Measurements from ENCODE around the gene VMP1. TPM values are rescaled to one million over a fixed set of nuclear protein-coding genes. Genes with fewer than 3 reads are reported as not detected.

Gene VMP1
- total RNA-seq (2022), result 277 and 297 TPM in 2 replicates
- Bru-seq, nascent RNA, result percentile 97 among the genes with signal in this experiment
- BruChase-seq, experiment 1, labeled RNA remaining after a 2-hour chase, result percentile 82 among the genes with signal in this experiment
- percentile 88 among the genes with signal in this experiment for BruChase-seq, experiment 2, labeled RNA remaining after a 6-hour chase
- long read RNA-seq, full-length matches to known transcripts, result 356 of 402 reads
- long read RNA-seq, partial matches to known transcripts, result 5 of 402 reads
- long read RNA-seq, other reads (novel, unspliced or antisense), result 41 of 402 reads

DNA sequence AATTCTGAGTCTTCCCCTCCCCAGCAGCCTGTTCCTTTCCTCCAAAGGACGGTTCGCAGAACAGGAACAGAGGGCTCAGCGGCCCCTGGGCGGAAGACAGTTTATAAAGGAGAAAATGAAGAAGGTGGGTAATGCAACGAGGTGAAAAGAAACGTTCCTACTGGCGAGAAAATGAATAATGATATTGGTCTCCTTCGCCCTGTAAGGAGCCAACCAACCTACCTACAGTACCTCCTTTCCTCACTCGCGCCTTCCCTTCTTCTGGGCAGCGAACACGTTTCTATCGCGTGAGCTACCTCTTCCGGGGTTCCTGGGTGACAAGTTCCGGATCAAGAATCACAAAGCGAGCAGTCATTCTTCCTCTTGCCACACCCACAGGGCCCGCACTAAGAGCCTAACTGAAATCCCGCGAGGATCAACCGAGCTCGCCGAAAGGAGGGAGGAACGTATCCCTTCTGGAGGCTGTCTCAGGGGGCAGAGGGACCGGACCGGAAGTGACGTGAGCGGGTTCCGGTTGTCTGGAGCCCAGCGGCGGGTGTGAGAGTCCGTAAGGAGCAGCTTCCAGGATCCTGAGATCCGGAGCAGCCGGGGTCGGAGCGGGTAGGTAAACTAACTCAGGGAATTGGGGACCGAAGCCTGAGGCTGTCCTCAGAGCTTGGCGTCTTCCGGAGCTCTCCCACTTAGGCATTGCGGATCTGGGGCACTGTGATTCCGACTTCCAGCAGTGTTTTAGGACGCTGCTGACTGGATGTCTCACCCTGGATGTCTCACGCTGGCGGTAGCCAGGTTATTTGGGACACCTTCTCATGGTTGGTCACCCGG is at the start of gene VMP1, which contains the start of gene PTRH2:
Gene VMP1, plus strand, starts transcription at position 506 of the 822 bp plus-strand sequence. CDS start 23,793 bp downstream, outside the sequence.
Gene PTRH2, minus strand, starts transcription at position 282 of the 822 bp plus-strand sequence. CDS start 9,452 bp downstream, outside the sequence.
- TF ChIP-seq, protein P1, sequence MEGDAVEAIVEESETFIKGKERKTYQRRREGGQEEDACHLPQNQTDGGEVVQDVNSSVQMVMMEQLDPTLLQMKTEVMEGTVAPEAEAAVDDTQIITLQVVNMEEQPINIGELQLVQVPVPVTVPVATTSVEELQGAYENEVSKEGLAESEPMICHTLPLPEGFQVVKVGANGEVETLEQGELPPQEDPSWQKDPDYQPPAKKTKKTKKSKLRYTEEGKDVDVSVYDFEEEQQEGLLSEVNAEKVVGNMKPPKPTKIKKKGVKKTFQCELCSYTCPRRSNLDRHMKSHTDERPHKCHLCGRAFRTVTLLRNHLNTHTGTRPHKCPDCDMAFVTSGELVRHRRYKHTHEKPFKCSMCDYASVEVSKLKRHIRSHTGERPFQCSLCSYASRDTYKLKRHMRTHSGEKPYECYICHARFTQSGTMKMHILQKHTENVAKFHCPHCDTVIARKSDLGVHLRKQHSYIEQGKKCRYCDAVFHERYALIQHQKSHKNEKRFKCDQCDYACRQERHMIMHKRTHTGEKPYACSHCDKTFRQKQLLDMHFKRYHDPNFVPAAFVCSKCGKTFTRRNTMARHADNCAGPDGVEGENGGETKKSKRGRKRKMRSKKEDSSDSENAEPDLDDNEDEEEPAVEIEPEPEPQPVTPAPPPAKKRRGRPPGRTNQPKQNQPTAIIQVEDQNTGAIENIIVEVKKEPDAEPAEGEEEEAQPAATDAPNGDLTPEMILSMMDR (IDR thresholded peaks at IDR 0.05; ENCODE audit: insufficient read depth in 1 of 2, low read depth in 1 of 2, low read length in 1 of 2, severe bottlenecking in 1 of 2, unreplicated experiment in 1 of 2), result no peak
- intact Hi-C loops (cut with micrococcal nuclease; ENCODE audit: unreplicated experiment), result loop anchor here (2.0 to 10.0 kb wide), 3 partner anchors 89 to 183 kb away; partner anchors contain the start of gene CLTC
- ChIA-PET CTCF (interaction anchor here (1.0 to 1.1 kb wide), 3 partner anchors 146 to 330 kb away, joined by 3 to 5 read pairs (median 4); no protein-coding TSS in a partner anchor), POLR2A (interaction anchor here (0.7 to 3.0 kb wide), 15 partner anchors 12 to 552 kb away, joined by 3 to 27 read pairs (median 5); partner anchors contain the start of genes CLTC, PRR11, RNFT1 and RPS6KB1)
- DNase-seq, result peak; percentile 99 to 100
- Histone ChIP-seq H3K4me3 (ENCODE audit: low read depth, low read length) (peak within 1 kb of the TSS; percentile 90), H3K27me3 (replicated peaks; ENCODE audit: control insufficient read depth, insufficient read depth, low read length) (no peaks in the 10 kb centered on the region), H3K36me3 (ENCODE audit: control insufficient read depth, insufficient read depth, low read length) (no peaks in the 10 kb centered on the region), H3K9me3 (no peaks in the 10 kb centered on the region), H3K4me1 (peaks cover 11% of the 10 kb centered on the region)
- Mint-ChIP-seq H3K4me1 (ENCODE audit: low read depth, unreplicated experiment) (peaks cover 10% of the 10 kb centered on the region), H3K36me3 (ENCODE audit: insufficient read depth, unreplicated experiment) (peaks cover 42% of the 10 kb centered on the region), H3K27me3 (ENCODE audit: insufficient read depth, unreplicated experiment) (no peaks in the 10 kb centered on the region), H3K4me3 (ENCODE audit: unreplicated experiment) (peak within 1 kb of the TSS; percentile 97), H3K9me3 (ENCODE audit: unreplicated experiment) (no peaks in the 10 kb centered on the region), H3K27ac (ENCODE audit: unreplicated experiment) (peak within 1 kb of the TSS; percentile 98)
- no TSS peak for BruUV-seq (replicated peaks)

DNA sequence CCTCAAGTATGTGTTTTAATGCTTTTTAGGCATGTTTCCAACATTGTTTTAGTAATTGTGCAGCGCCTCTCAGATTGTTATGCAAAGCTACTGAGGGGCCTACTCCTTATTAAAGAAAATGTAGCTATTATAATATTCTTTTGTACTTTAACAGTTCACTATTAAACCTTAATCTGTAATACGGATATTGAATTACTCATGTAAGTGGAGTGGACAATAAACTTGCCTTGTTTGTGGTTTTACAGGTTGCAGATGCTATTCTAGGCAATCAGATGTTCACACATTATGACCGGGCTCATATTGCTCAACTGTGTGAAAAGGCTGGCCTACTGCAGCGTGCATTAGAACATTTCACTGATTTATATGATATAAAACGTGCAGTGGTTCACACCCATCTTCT is 41.2 kb upstream of the VMP1 start:
- no TSS peak for BruUV-seq (replicated peaks)

More for the DNA sequence above, 41.2 kb upstream of the VMP1 start:
- DNase-seq, result no peak
- H3K36me3 Mint-ChIP-seq (ENCODE audit: insufficient read depth, unreplicated experiment), result peaks cover 77% of the 10 kb centered on the region
- H3K4me3 ChIP-seq (ENCODE audit: low read depth, low read length), result no peak overlapping the region
- ChIA-PET CTCF (no interaction called here), POLR2A (no interaction called here)
- intact Hi-C loops (cut with micrococcal nuclease; ENCODE audit: unreplicated experiment), result no loop called here
- H3K4me1 Mint-ChIP-seq (ENCODE audit: low read depth, unreplicated experiment), result no peaks in the 10 kb centered on the region
- H3K4me3 Mint-ChIP-seq (ENCODE audit: unreplicated experiment), result no peak overlapping the region
- H3K4me1 ChIP-seq, result peaks cover 8% of the 10 kb centered on the region
- H3K9me3 ChIP-seq, result no peaks in the 10 kb centered on the region
- H3K27me3 ChIP-seq (replicated peaks; ENCODE audit: control insufficient read depth, insufficient read depth, low read length), result no peaks in the 10 kb centered on the region
- no peaks in the 10 kb centered on the region for H3K9me3 Mint-ChIP-seq (ENCODE audit: unreplicated experiment)
- H3K36me3 ChIP-seq (ENCODE audit: control insufficient read depth, insufficient read depth, low read length), result peaks cover 2% of the 10 kb centered on the region
- H3K27ac Mint-ChIP-seq (ENCODE audit: unreplicated experiment), result no peak overlapping the region
- TF ChIP-seq, protein P1 (IDR thresholded peaks at IDR 0.05; ENCODE audit: insufficient read depth in 1 of 2, low read depth in 1 of 2, low read length in 1 of 2, severe bottlenecking in 1 of 2, unreplicated experiment in 1 of 2), result no peak
- H3K27me3 Mint-ChIP-seq (ENCODE audit: insufficient read depth, unreplicated experiment), result no peaks in the 10 kb centered on the region
